Measurements from ENCODE around the gene HDAC4.

Gene HDAC4

DNA sequence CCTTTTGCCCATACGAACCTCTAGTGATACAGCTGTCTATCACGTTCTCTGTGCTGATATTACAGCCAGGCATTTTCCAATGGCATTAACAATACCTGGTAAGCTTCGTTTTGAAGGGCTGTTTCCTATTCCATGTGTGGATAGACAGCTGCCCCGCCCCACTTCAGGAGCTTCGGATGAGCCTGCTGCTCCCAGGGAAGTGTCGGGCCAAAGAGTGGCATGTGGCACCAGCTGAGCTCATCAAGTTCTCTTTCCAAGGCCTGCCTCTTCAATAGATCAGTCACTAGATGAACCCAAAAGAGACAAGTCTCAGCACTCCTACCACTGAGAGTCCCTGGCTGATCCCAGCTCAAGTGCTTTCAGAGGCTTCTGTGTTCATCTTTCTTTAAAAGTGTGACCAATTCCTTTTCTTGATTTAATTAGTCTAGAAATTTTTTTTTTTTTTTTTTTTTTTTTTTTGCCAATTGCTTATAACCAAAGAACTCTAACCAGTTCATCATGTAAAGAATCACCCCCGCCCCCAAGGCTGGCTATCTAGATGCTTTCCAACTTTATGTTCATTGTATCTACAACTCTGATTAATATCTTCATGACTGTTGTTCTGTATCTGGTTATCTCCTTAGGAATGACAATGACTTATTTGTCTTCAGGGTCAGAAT is 46.6 kb downstream of the HDAC4 start:
- Histone ChIP-seq H3K9me3 (ENCODE audit: insufficient read depth, low read depth, low read length) (peaks cover 11% of the 10 kb centered on the region; the same call in 1 of the 2 replicates), H3K27me3 (ENCODE audit: insufficient read depth, low read length) (no peaks in the 10 kb centered on the region), H3K36me3 (ENCODE audit: insufficient read depth, low read length) (peaks cover 23% of the 10 kb centered on the region), H3K9ac (ENCODE audit: low read depth, low read length) (no peak overlapping the region), H3K4me1 (ENCODE audit: insufficient read depth, low read length) (peaks cover 11% of the 10 kb centered on the region; the same call in 1 of the 2 replicates), H3K27ac (ENCODE audit: low read depth, low read length) (no peak overlapping the region), H3K4me3 (ENCODE audit: low read length) (no peak overlapping the region)
- WGBS = 94% methylated on average over 6 of the region's 7 CpGs

DNA sequence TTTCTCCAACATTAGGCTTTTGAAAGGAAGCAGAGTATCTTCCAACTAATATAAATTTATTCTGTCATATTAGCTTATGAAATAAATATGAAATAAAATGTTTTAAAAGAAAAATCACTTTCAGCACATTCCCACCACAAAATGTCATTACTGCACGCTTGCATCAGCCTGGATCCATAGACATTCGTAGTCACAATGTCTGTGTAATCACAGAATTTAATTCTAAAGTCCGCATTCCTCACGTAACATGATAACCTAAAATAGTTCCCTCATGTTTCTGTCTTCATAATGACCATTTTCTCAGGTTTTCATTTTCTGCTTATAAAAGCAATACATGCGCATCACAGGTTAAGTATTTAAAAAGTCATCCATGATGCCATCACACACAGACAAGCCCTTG is 47.1 kb downstream of the HDAC4 start:
- Histone ChIP-seq H3K36me3 (ENCODE audit: insufficient read depth, low read length) (peaks cover 23% of the 10 kb centered on the region), H3K27me3 (ENCODE audit: insufficient read depth, low read length) (no peaks in the 10 kb centered on the region), H3K9me3 (ENCODE audit: insufficient read depth, low read depth, low read length) (peaks cover 11% of the 10 kb centered on the region; the same call in 1 of the 2 replicates), H3K27ac (ENCODE audit: low read depth, low read length) (no peak overlapping the region), H3K9ac (ENCODE audit: low read depth, low read length) (no peak overlapping the region), H3K4me3 (ENCODE audit: low read length) (no peak overlapping the region), H3K4me1 (ENCODE audit: insufficient read depth, low read length) (peaks cover 8% of the 10 kb centered on the region; the same call in 1 of the 2 replicates)
- WGBS = 94% methylated on average over 5 of the region's 5 CpGs

DNA sequence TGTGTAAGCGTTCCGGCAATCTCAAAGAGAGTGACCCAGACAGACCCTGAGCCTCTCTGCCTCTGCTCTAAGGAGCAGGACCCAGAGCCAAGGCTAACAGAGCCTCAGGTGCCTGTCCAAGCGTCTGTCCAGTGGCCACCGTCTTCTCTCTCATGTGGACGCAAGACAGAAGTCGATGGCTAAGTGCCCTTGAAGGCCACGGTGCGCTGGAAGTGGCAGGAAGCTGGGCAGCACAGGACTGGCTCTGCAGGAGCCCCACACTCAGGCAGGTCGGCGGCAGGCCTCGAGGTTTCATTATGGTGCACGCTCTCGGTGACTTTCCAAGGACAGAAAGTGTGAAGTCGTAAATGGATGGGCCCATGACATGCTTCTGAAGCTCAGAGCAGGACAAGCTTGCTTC is 49.1 kb downstream of the HDAC4 start:
- Histone ChIP-seq H3K4me1 (ENCODE audit: insufficient read depth, low read length) (no peaks in the 10 kb centered on the region), H3K27ac (ENCODE audit: low read depth, low read length) (no peak overlapping the region), H3K4me3 (ENCODE audit: low read length) (no peak overlapping the region), H3K9me3 (ENCODE audit: insufficient read depth, low read depth, low read length) (peaks cover 11% of the 10 kb centered on the region; the same call in 1 of the 2 replicates), H3K9ac (ENCODE audit: low read depth, low read length) (no peak overlapping the region), H3K27me3 (ENCODE audit: insufficient read depth, low read length) (no peaks in the 10 kb centered on the region), H3K36me3 (ENCODE audit: insufficient read depth, low read length) (peaks cover 23% of the 10 kb centered on the region)
- WGBS = 97% methylated on average over 14 of the region's 14 CpGs

DNA sequence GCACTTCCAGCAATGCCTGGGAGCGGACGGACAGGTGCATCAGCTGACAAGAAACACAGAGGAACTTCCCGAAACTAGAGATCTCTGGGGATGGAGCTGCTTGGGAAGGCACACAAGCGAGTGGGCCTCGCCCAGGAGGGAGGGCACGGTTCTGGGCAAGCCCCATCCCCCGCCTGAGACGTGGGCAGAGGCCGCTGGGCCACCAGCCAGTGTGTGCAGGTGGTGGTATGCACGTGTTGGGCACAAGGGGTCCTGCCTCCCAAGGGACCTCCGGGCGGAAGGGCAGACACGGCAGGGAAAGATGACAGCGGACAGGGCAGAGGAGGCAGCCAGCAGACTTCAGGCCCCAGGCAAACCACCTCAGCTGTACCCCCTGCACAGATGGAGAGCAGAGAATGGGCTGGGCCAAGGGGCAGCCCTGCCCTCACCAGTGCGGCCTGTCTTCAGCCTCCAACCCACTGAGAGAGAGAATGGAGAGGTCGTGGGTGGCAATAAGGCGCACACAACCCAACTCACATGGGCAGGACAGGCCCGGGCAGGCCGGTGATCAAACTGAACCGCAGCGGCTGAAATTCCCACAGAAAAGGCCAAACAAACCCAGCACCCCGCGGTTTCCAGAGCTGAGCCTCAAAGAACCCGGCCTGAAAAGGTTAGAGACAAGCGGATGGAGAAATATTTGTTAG is 51.2 kb downstream of the HDAC4 start:
- H3K4me3 ChIP-seq (ENCODE audit: low read length) = no peak overlapping the region

DNA sequence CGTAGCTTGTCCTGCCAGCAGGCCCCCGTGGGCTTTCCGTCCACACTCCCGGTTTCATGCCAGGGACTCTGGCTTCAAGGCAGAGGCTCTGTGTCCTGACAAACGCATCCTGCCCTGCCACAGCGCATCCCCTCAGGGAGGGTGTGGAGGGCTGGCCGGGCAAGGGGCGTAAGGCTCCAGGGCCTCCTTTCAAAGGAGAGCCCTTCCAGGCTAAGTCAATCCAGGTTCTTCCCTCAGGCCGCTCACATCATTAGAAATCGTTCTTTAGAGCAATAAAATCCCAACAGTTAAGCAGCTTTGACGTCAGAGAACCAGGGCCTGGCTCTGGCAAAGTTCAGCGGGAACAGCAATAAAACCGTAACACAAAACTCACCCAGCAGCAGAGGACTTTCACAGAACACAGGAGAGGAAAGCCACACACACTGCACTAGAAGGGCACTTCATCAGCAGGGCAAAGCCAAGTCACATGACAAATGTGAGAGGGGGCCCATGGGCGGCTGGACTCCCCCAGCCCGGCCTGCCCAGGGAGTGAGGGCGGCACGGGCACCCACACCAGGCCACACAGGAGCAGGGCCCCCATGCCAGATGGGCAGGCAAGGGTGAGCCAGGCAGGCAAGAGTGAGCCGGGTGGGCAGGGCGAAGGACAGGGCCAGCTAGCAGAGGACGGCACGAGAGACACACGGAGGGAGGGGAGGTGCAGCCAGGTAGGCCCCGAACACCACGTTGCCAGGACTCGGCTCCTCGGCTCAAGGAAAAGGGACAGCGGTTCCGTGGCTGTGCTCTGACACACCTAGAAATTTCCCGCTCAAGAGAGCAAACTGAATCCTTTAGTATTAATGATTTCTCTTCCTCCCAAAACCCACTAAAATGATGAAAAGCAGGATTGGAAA is 52.0 kb downstream of the HDAC4 start:
- Histone ChIP-seq H3K27ac (ENCODE audit: low read depth, low read length) (no peak overlapping the region), H3K4me3 (ENCODE audit: low read length) (no peak overlapping the region), H3K4me1 (ENCODE audit: insufficient read depth, low read length) (no peaks in the 10 kb centered on the region), H3K27me3 (ENCODE audit: insufficient read depth, low read length) (no peaks in the 10 kb centered on the region), H3K9me3 (ENCODE audit: insufficient read depth, low read depth, low read length) (no peaks in the 10 kb centered on the region), H3K9ac (ENCODE audit: low read depth, low read length) (no peak overlapping the region), H3K36me3 (ENCODE audit: insufficient read depth, low read length) (peaks cover 17% of the 10 kb centered on the region)
- 94% methylated on average over 29 of the region's 29 CpGs for WGBS

More for the DNA sequence above, 51.2 kb downstream of the HDAC4 start:
- no peaks in the 10 kb centered on the region for H3K27me3 ChIP-seq (ENCODE audit: insufficient read depth, low read length)
- no peak overlapping the region for H3K9ac ChIP-seq (ENCODE audit: low read depth, low read length)
- no peak overlapping the region for H3K27ac ChIP-seq (ENCODE audit: low read depth, low read length)
- whole genome bisulfite sequencing = 92% methylated on average over 23 of the region's 25 CpGs
- H3K9me3 ChIP-seq (ENCODE audit: insufficient read depth, low read depth, low read length) = peaks cover under 1% of the 10 kb centered on the region; the same call in 1 of the 2 replicates
- peaks cover 17% of the 10 kb centered on the region for H3K36me3 ChIP-seq (ENCODE audit: insufficient read depth, low read length)
- H3K4me1 ChIP-seq (ENCODE audit: insufficient read depth, low read length) = no peaks in the 10 kb centered on the region

DNA sequence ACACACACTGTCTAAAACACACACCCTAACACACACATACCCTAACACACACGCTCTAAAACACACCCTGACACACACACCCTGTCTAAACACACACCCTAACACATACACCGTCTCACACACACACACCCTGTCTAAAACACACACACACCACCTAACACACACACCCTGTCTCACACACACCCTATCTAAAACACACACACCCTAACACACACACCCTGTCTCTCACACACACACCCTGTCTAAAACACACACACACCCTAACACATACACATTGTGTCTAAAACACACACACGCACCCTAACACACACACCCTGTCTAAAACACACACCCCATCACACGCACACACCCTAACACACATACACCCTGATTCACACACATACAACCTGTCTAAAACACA is 54.1 kb downstream of the HDAC4 start:
- Histone ChIP-seq H3K9me3 (ENCODE audit: insufficient read depth, low read depth, low read length) (no peaks in the 10 kb centered on the region), H3K9ac (ENCODE audit: low read depth, low read length) (no peak overlapping the region), H3K4me1 (ENCODE audit: insufficient read depth, low read length) (no peaks in the 10 kb centered on the region), H3K27ac (ENCODE audit: low read depth, low read length) (no peak overlapping the region), H3K4me3 (ENCODE audit: low read length) (no peak overlapping the region), H3K36me3 (ENCODE audit: insufficient read depth, low read length) (peaks cover 10% of the 10 kb centered on the region), H3K27me3 (ENCODE audit: insufficient read depth, low read length) (no peaks in the 10 kb centered on the region)
- 94% methylated on average over 4 of the region's 4 CpGs for WGBS

DNA sequence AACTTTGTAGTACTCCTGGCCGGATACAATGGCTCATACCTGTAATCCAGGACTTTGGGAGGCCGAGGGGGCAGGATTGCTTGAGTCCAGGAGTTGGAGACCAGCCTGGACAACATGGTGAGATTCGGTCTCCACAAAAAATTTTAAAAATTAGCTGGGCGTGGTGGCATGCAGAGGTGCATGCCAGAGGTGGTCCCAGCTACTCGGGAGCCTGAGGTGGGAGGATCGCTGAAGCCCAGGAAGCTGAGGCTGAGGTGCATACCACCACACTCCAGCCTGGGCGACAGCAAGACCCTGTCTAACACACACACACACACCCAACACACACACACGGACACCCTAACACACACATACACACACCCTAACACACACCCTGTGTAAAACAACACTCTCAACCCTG is 55.6 kb downstream of the HDAC4 start:
- Histone ChIP-seq H3K9ac (ENCODE audit: low read depth, low read length) (no peak overlapping the region), H3K4me3 (ENCODE audit: low read length) (no peak overlapping the region), H3K36me3 (ENCODE audit: insufficient read depth, low read length) (no peaks in the 10 kb centered on the region; the same call in 1 of the 2 replicates), H3K27me3 (ENCODE audit: insufficient read depth, low read length) (no peaks in the 10 kb centered on the region), H3K4me1 (ENCODE audit: insufficient read depth, low read length) (no peaks in the 10 kb centered on the region), H3K9me3 (ENCODE audit: insufficient read depth, low read depth, low read length) (no peaks in the 10 kb centered on the region), H3K27ac (ENCODE audit: low read depth, low read length) (no peak overlapping the region)
- WGBS = 95% methylated on average over 8 of the region's 8 CpGs

DNA sequence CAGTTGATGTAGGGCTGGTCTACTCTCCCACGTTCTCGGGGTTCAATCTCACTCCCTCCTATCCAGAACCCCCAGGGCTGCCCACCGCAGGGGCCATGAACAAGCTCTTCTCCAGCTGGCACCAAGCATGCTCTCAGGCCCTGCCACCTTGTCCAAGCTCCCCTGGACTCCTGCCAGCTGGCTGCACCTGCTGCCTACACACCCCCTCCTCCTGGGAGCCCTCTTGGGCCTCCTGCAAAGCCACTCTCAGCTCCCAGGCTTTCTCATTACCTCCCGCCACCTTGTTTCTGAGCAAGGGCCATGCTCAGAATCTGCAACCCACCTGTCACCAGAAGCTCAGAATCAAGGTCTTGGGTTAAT is 56.0 kb downstream of the HDAC4 start:
- Histone ChIP-seq H3K4me1 (ENCODE audit: insufficient read depth, low read length) (no peaks in the 10 kb centered on the region), H3K4me3 (ENCODE audit: low read length) (no peak overlapping the region), H3K27ac (ENCODE audit: low read depth, low read length) (no peak overlapping the region), H3K9ac (ENCODE audit: low read depth, low read length) (no peak overlapping the region), H3K9me3 (ENCODE audit: insufficient read depth, low read depth, low read length) (no peaks in the 10 kb centered on the region), H3K36me3 (ENCODE audit: insufficient read depth, low read length) (no peaks in the 10 kb centered on the region; the same call in 1 of the 2 replicates), H3K27me3 (ENCODE audit: insufficient read depth, low read length) (no peaks in the 10 kb centered on the region)
- 86% methylated on average over 4 of the region's 4 CpGs for WGBS

DNA sequence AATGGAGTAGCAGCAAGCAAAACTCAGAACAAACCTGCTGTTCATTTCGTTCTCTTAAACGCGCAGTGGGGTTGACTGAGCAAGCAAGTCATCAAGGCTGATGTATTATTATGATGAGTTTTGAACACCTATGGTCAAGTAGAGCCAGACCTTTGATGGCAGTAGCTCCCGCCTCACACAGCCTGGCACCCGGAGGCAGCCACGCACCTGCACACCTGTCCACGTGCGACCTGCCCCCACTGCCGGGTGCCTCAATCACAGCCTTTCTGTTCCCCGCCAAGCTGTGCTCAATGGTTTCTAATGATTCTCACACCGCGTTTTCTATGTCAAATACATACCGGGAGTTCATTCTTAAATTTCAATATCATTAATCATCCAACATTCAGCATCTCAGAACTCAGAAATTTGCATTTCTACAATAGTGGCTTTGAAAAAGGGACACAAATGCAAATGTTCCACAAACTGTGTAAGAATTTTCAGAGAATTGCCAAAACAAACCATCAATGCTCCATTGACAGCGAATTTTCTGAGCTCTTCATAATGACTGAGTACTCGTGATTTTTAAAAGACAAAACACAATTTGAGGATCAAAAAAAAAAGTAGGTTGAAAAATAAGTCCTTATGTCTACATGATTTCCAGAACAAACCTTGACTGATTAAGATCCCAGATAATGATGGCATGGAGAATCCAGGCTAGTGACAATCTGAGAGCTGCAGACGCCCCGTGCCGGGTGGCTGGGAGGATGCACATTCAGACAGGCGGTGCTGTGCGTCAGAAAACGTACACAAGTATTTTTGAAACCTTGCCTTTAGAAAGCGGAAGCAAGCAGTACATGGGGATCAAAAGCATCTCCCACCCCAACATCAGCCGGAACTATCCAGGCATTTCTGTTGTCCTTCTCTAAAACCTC is 56.6 kb downstream of the HDAC4 start:
- no peaks in the 10 kb centered on the region for H3K4me1 ChIP-seq (ENCODE audit: insufficient read depth, low read length)
- H3K27ac ChIP-seq (ENCODE audit: low read depth, low read length) = no peak overlapping the region
- no peaks in the 10 kb centered on the region for H3K27me3 ChIP-seq (ENCODE audit: insufficient read depth, low read length)
- 94% methylated on average over 23 of the region's 23 CpGs for WGBS
- H3K9ac ChIP-seq (ENCODE audit: low read depth, low read length) = no peak overlapping the region
- H3K4me3 ChIP-seq (ENCODE audit: low read length) = no peak overlapping the region
- no peaks in the 10 kb centered on the region for H3K9me3 ChIP-seq (ENCODE audit: insufficient read depth, low read depth, low read length)
- H3K36me3 ChIP-seq (ENCODE audit: insufficient read depth, low read length) = no peaks in the 10 kb centered on the region; the same call in 1 of the 2 replicates

DNA sequence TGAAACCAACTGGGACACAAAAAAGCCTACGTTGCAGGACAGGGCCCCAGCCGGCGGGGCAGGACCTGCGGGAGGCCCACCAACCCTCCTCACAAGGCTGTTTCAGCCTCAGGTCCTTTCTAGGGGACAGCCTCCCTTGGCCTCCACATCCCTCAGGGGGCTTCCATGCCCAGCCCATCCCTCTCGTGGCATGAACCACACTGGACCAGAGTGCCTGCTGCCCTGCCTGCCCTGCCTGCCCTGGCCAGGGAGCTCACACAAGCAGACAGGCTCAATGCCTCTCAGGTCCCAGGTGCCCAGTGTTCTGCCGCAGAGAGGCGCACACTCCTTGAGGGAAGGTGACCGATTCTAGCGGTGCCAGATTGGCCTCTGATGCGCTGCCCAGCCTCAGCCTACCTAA is 57.4 kb downstream of the HDAC4 start:
- no peaks in the 10 kb centered on the region for H3K27me3 ChIP-seq (ENCODE audit: insufficient read depth, low read length)
- no peaks in the 10 kb centered on the region; the same call in 1 of the 2 replicates for H3K36me3 ChIP-seq (ENCODE audit: insufficient read depth, low read length)
- H3K4me3 ChIP-seq (ENCODE audit: low read length) = no peak overlapping the region
- 0 out of 2 replicates have a peak, but pooled peaks cover under 1% of the 10 kb centered on the region for H3K4me1 ChIP-seq (ENCODE audit: insufficient read depth, low read length)
- 96% methylated on average over 10 of the region's 10 CpGs for WGBS
- no peak overlapping the region for H3K9ac ChIP-seq (ENCODE audit: low read depth, low read length)
- no peak overlapping the region; the same call in 1 of the 2 replicates for H3K27ac ChIP-seq (ENCODE audit: low read depth, low read length)
- no peaks in the 10 kb centered on the region for H3K9me3 ChIP-seq (ENCODE audit: insufficient read depth, low read depth, low read length)
